RPMI8226 (cell line): ENCODE results near the gene KRTAP1-4.
A peak's percentile ranks its signal among the peaks of the same experiment; 100 is the strongest.
"Not testable (repeated sequence)": the region's sequence is repeated elsewhere in the genome, so short reads cannot be mapped to it uniquely, and the experiment has no call there.

Experiments
- DNase-seq: peaks from one replicate; pipeline ENCODE4 v3.0.0-alpha.2; 2015

Gene KRTAP1-4

DNA sequence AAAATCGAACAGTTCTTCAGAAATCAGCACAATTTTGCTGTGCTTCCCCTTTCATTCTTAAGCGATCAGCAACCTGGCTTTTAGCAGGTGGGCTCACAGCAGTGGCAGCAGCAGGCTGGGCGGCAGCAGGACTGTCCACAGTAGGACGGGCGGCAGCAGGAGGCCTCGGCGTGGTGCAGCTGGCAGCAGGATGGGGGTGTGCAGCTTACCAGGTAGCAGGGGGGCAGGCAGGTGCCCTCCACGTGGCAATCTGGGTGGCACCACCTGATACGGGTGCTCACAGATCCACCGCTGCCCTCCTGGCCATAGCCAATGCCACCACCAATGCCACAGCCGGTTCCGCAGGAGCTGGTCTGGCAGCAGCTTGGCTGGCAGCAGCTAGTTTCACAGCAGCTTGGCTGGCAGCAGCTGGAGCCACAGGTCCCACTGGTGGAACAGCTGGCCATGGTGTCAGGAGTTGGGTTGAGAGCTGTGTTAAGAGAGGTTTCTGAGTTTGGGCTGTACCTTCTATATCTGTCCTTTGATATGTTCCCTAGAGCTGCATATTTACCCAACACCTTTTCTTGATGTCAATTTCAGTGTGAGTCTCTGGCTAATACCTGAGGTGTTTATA lies at the start of gene KRTAP1-4:
Gene KRTAP1-4 (minus strand): TSS at position 563 of the 613 bp plus-strand sequence. CDS start 117 bp downstream, at position 446.
- DNase-seq = peak; percentile 69

DNA sequence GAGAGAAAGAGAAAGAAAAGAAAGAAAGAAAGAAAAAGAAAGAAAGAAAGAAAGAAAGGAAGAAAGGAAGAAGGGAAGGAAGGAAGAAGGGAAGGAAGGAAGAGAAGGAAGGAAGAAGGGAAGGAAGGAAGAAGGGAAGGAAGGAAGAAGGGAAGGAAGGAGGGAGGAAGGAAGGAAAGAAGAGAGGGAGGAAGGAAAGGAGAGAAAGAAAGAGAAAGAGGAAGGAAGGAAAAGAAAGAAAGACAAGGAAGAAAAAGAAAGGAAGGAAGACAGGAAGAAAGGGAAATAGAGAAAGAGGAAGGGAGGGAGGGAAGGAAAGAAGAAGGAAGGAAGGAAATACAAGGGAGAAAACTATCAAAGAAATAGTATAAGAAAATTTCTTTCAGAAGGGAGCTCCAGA lies 46.8 kb upstream of the KRTAP1-4 start:
- DNase-seq = no peak

DNA sequence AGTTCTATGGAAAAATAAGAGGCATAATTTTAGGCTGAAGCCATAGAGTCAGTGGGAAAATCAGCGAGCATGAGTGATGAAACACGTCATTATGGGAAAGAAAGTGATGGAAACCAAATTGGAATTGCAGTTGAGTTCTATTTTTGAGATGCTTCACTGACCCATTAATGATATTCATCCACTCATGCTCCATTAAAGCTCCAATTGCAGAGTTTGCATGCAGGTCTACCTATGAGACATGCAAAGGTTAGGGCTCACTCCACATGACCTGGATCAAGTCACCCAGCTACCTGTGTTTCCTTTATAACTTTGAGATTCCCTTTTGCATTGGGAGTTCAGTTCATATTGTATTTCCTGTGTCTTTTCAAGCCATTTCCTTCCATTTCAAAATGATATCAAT lies 43.7 kb upstream of the KRTAP1-4 start:
- no peak for DNase-seq

GRCh38 chr17:41071606-41072360 lies 41.8 kb upstream of the KRTAP1-4 start:
- no peak for DNase-seq

DNA sequence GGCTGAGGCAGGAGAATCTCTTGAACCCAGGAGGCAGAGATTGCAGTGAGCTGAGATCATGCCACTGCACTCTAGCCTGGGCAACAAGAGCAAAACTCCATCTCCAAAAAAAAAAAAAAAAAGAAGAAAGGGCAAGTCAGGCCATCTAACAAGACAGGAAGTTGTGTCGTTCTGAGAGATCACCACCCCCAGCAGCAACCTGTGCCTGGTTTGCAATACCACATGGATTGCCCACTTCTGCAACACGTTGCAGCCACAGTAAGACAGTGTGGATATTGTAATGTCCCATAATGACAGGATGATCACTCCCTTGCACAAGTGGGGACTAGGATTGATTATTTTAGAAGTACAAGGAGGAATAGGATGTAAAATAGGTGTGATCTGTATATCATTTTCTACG lies 39.0 kb upstream of the KRTAP1-4 start:
- DNase-seq = no peak

DNA sequence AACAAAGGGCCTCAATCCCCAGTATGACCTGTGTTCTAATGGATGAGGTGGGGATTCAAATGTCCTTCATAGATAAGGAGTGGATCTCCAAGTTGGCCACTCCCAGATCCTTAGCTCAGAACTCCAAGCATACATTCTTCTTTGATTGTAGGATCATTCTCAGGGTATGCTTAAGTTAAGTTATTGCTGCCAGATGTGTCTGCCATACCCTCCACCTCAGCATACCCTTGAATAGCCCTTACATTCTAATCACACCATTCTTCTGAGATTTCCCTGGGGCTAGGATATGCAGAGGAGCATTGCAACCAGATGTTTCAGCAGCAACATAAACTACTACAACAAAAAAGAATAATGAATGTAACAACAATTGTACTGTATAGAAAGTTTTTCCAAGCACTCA lies 37.3 kb upstream of the KRTAP1-4 start:
- no peak for DNase-seq

DNA sequence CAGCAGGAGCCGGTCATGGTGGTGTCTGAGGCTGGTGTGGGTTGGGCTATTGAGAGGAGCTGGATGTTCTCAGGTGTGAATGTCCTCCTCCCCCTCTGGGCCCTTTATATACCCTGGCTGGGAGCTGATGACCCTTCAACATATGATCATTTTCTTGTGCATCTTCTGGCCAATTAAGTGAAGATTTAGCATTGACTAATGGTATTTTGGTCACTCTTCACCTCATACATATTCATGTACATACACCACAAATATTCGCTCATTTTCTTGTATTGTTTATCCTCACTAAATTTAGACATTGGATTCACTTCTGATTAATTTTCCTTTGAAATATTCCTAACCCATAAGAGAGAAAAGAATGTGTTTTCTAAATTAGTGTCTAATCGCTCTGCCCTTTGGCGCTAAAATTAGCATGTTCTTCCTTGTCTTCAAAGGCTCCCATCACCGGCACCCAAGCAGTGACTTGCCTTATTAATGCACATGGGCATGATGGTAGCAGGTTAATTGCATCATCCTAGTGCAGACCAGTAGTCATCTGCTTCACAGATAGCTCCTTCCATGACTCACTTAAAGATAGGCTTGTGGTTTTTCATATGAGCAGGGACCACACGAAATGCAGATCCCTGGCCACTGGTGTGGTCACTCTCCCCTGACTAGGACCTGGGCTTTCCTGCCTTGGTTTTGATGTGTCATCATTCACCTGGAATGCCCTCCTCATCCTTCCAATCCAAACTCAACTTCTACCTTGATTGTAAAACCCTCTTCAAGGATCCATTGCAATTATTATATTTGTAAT lies 36.0 kb upstream of the KRTAP1-4 start, which contains the start of gene KRTAP2-4:
Gene KRTAP2-4 (minus strand): TSS at position 51 of the 796 bp plus-strand sequence. CDS start 34 bp downstream, at position 17.
- DNase-seq = no peak

GRCh38 chr17:41065016-41065689 lies 35.2 kb upstream of the KRTAP1-4 start:
- not testable (repeated sequence) for DNase-seq

DNA sequence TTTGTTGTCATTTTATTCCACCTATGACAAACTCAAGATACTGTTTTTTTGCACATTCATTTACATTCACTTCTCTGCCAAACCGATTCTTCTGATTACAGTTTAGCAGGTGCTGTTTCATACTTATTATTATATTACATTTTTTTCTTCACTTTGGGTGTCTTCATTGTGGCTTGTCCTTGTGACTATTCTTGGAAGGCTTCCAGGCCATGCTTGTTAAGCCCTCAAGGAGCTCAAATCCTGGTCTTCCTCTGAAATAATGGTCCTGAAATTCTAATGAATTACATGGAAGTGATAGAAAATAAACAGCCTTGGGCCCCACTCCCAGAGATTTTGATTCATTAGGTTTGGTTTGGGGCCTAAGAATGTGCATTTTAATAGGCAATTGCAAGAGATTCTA lies 34.3 kb upstream of the KRTAP1-4 start:
- no peak for DNase-seq

- no peak for DNase-seq
Measured at GRCh38 chr17:41063449-41063848, 33.5 kb upstream of the KRTAP1-4 start.

DNA sequence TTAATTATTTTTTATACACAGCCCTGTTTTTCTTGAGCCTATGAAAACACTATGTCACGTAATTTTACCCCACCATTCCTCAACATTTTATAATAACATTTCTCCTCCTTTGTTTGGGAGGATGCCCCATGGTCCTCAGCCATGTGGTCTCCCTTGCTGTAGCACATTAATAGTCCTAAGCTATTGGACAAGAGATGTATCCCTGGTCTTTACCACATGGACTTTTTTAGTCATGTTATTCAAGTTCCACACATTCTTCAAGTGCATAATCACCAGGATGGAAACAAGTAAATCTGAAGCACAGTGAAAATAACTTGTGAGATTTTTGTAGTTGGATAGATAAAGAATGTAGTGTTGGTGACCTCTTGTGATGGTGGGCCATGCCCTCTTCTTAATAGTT lies 32.0 kb upstream of the KRTAP1-4 start:
- no peak for DNase-seq

DNA sequence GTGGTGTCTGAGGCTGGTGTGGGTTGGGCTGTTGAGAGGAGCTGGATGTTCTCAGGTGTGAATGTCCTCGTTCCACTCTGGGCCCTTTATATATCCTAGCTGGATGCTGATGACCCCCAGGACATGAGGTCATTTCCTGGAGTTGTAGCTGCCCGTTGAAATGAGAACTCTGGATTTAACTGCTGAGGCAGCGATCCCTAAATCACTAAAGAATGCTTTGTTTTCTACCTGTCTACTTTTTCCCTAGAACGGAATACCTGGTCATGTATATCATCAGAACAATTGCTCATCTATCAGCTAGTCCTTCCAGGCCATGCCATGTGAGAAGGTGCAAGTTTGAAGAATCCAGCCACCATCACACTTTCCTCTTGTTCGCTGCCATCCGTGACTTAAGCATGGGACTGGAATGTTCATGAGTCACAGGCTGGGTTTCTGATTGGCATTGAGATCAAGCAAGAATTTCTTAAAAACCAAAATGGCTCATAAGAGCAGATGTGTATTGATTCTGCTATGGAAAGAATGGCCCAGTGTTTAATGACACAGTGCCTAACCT lies 30.1 kb upstream of the KRTAP1-4 start, which contains the start of gene KRTAP2-3:
Gene KRTAP2-3 (minus strand): TSS at position 63 of the 553 bp plus-strand sequence. CDS start 64 bp downstream, outside the sequence.
- peak; percentile 35 for DNase-seq

DNA sequence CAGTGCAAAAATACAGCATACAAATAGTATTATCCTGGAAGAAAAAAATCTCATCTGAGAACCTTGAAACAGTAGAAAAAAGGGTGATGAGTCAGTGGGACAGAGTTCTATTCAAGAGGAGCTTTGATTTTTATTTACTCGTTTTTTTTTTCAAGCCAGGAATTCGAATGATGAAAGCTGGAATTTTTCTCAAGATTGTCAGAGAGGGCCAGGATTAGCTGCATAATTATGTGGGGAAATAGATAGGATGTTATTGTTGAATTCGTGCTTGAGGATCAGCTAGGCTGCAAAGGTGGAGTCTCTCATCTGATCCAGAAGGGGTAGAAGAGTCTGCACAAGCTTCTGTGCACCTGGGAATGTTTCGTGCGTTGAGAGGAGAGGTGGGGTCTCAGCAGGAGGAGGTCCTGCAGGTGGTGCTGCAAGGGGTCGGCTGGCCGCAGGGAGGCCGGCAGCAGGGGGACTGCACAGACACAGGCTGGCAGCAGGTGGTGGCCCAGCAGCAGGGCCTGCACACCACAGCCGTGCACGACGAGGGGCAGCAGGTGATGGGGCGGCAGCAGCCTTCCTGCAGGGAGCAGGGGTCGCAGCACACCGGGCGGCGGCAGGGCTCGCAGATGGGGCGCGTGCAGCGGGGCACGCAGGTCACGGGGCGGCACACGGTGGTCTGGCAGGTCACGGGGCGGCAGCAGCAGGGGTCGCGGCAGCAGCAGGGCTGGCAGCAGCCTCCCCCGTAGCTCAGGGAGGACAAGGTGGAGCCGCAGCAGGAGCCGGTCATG lies 29.5 kb upstream of the KRTAP1-4 start:
- not testable (repeated sequence) for DNase-seq

DNA sequence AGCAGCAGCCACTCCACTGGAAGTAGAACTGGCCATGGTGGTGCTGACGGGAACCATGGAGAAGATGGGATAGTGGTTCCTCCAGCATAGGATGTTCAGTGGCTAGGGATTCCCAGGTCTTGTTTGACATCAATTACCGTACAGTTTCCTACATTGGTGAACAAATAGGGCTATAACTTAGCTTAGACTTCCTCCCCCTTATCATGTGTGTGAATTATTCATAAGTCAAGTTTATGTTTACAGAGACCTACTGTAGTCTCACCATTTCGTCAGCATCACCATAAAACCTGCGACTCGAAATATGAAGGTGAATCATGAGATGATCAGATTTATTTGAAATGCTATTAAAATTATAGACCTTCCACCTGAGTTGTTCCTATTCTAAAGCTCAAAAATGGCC lies 28.7 kb upstream of the KRTAP1-4 start:
- no peak for DNase-seq

- no peak for DNase-seq
Measured at GRCh38 chr17:41057547-41057946, 27.6 kb upstream of the KRTAP1-4 start.

DNA sequence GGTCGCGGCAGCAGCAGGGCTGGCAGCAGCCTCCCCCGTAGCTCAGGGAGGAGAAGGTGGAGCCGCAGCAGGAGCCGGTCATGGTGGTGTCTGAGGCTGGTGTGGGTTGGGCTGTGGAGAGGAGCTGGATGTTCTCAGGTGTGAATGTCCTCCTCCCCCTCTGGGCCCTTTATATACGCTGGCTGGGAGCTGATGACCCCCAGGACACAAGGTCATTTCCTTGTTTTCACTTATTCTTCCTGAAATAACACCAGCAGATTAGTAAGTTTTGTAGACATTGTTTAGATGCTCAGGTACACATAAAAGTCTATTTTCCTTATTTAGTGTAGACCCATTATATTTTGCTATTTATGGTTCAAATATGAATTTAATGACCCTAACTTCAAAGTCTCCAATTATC lies 25.1 kb upstream of the KRTAP1-4 start, which contains the start of gene KRTAP2-2:
Gene KRTAP2-2 (minus strand): TSS at position 101 of the 400 bp plus-strand sequence. CDS start 19 bp downstream, at position 82.
- not testable (repeated sequence) for DNase-seq

GRCh38 chr17:41054556-41054955 lies 24.6 kb upstream of the KRTAP1-4 start:
- DNase-seq = not testable (repeated sequence)

DNA sequence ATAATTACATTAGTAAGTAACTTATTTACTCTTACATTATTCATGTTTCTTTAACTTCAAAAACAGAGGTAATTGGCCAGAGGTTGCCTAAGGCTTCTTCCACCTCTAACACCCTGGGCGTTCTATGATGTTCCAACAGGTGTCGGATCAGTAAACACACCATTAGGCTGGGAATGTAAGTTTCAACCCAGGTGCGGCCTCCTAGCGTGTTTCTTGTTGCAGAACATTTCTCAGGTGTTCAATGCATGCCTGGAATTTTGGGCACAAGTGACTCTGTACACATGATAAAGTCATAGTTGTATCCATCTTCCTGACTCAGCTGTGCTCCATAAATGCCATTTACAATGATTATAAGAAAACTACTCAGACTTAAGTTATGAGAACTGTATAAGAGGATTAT lies 24.0 kb upstream of the KRTAP1-4 start:
- DNase-seq = no peak

DNA sequence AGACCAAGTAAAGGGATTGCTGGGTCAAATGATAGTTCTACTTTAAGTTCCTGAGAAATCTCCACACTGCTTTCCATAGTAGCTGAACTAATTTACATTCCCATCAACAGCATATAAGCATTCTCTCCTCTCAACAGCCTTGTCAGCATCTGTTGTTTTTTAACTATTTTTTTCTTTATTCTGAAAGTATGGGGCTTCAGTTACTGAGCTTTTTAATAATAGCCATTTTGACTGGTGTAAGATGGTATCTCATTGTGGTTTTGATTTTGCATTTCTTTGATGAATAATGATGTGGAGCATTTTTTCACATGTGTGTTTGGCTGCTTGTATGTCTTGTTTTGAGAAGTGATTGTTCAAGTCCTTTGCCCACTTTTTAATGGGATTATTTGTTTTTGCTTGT lies 22.6 kb upstream of the KRTAP1-4 start:
- no peak for DNase-seq

- peak; percentile 25 for DNase-seq
Measured at GRCh38 chr17:41049110-41049509, 19.1 kb upstream of the KRTAP1-4 start.

GRCh38 chr17:41048441-41048840 lies 18.4 kb upstream of the KRTAP1-4 start:
- DNase-seq = no peak
